Measurements from ENCODE around the gene KHSRP. TPM values are rescaled to one million over a fixed set of nuclear protein-coding genes. Genes with fewer than 3 reads are reported as not detected.
A peak's percentile ranks its signal among the peaks of the same experiment; 100 is the strongest.

The KHSRP gene
- total and polyA plus RNA-seq, 8 donors = 173 to 333 (median 265) TPM

GRCh38 chr19:6464070-6464873 lies 39.7 kb upstream of the KHSRP start, which contains the start of gene CRB3:
CRB3 (plus strand) TSS chr19:6464271; CDS start chr19:6464702, 431 bp downstream.
- Histone ChIP-seq H3K36me3 (peaks cover 0 to 25% of the 10 kb centered on the region in 2 donors), H3K27me3 (peaks cover 13 to 40% of the 10 kb centered on the region in 2 donors), H3K9me3 (no peaks in the 10 kb centered on the region), H3K4me3 (peak within 1 kb of the TSS; percentile 42 to 48), H3K27ac (peak within 1 kb of the TSS; percentile 57 to 67), H3K4me1 (peaks cover 0 to 21% of the 10 kb centered on the region in 2 donors)
- intact Hi-C loops (cut with DNase I) = no loop called here
- ATAC-seq (peak; percentile 58), DNase-seq (peak; percentile 53 to 93 (median 88))
- no peak for TF ChIP-seq CTCF (IDR thresholded peaks at IDR 0.05)

- peak; percentile 44 to 63 for TF ChIP-seq CTCF (IDR thresholded peaks at IDR 0.05)
- intact Hi-C loops (cut with DNase I) = no loop called here
- peak overlapping the region; percentile 83 to 84 for H3K27ac ChIP-seq
- peaks cover 0 to 6% of the 10 kb centered on the region in 2 donors for H3K36me3 ChIP-seq
- DNase-seq (peak; percentile 96 to 98 (median 98)), ATAC-seq (peak; percentile 87)
- H3K4me3 ChIP-seq = peak overlapping the region; percentile 62 to 88
- H3K4me1 ChIP-seq = peaks cover 0 to 24% of the 10 kb centered on the region in 2 donors
- no peaks in the 10 kb centered on the region for H3K9me3 ChIP-seq
- peaks cover 13 to 46% of the 10 kb centered on the region in 2 donors for H3K27me3 ChIP-seq
These were observed 35.7 kb upstream of the KHSRP start for GRCh38 chr19:6460099-6460884.

- H3K27me3 ChIP-seq = peaks cover 11 to 38% of the 10 kb centered on the region in 2 donors
- peaks cover 0 to 13% of the 10 kb centered on the region in 2 donors for H3K36me3 ChIP-seq
- peaks cover 0 to 3% of the 10 kb centered on the region in 2 donors for H3K9me3 ChIP-seq
- peak; percentile 73 to 89 (median 79) for DNase-seq
- ATAC-seq = peak; percentile 76
- no peak for TF ChIP-seq CTCF (IDR thresholded peaks at IDR 0.05)
- peak within 1 kb of the TSS; percentile 62 to 88 for H3K4me3 ChIP-seq
- intact Hi-C loops (cut with DNase I) = no loop called here
- H3K27ac ChIP-seq = peak within 1 kb of the TSS; percentile 83 to 84
- peaks cover 0 to 24% of the 10 kb centered on the region in 2 donors for H3K4me1 ChIP-seq
These were observed 34.9 kb upstream of the KHSRP start, which contains the start of gene SLC25A23 for GRCh38 chr19:6459262-6460098. SLC25A23 (minus strand) TSS chr19:6459792; CDS start chr19:6459628, 164 bp downstream.

- peak in 1 of 4 donors; percentile 40 for DNase-seq
- peaks cover 0 to 10% of the 10 kb centered on the region in 2 donors for H3K9me3 ChIP-seq
- intact Hi-C loops (cut with DNase I) = no loop called here
- peak; percentile 19 for ATAC-seq
- H3K4me3 ChIP-seq = peak overlapping the region; percentile 62 to 88
- peaks cover 0 to 20% of the 10 kb centered on the region in 2 donors for H3K36me3 ChIP-seq
- peaks cover 4 to 31% of the 10 kb centered on the region in 2 donors for H3K27me3 ChIP-seq
- peak overlapping the region; percentile 83 to 84 for H3K27ac ChIP-seq
- peaks cover 0 to 20% of the 10 kb centered on the region in 2 donors for H3K4me1 ChIP-seq
- TF ChIP-seq CTCF (IDR thresholded peaks at IDR 0.05) = no peak
These were observed 34.2 kb upstream of the KHSRP start for GRCh38 chr19:6458695-6459261.
